SK-N-DZ (cell line): ENCODE results near the gene SCFD1.

Experiments
- DNase-seq: peaks from one replicate; pipeline ENCODE4 v3.0.0-alpha.2; 2015; ENCODE audit warnings: low spot score

SCFD1 gene

GRCh38 chr14:30756594-30756993 is 134.5 kb downstream of the SCFD1 start:
- peak; percentile 46 for DNase-seq

DNA sequence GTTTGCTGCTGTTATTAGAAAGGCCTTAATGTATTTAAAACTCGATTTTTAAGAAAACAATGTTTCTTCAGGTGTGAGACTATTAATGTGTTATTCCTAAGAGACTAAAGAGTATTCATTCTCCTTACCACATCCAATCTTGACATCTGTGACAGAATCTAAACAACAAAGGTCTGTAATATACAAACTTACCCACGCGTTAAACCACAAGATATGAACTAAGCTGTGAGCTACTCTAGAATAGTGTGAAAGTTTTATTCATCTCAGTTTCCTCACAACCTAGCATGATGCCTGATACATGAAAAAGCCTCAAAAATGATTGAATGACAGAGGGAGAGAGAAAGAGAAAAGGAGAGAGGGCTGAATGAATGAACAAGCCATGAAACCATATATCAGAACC is 135.0 kb downstream of the SCFD1 start:
- no peak for DNase-seq

GRCh38 chr14:30759172-30760125 is 137.3 kb downstream of the SCFD1 start:
- DNase-seq: no peak

- DNase-seq: no peak
Measured at GRCh38 chr14:30763891-30764290, 141.8 kb downstream of the SCFD1 start.

DNA sequence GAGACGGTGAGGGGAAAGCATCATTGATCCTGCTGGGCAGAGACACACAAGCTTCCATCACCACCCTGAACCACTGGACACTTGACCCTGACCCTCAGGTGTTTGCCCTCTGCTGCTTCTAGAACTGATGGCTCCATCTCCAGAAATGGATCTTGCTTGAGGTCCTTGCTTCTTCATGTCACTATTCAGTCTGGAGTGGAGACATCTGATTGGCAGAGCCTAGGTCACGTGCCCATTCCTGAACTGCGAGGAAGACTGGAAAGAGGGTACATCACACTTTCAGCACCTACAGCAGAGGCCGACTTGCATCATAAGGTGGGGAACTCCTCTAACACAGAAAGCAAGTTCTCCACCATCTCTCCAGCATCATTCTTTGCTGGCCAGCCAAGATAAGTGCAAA is 145.5 kb downstream of the SCFD1 start:
- no peak for DNase-seq

- peak; percentile 93 for DNase-seq
Measured at GRCh38 chr14:30768791-30769190, 146.7 kb downstream of the SCFD1 start.

- DNase-seq: no peak
Measured at GRCh38 chr14:30770376-30770775, 148.3 kb downstream of the SCFD1 start.

- DNase-seq: no peak
Measured at GRCh38 chr14:30771595-30771994, 149.5 kb downstream of the SCFD1 start.

DNA sequence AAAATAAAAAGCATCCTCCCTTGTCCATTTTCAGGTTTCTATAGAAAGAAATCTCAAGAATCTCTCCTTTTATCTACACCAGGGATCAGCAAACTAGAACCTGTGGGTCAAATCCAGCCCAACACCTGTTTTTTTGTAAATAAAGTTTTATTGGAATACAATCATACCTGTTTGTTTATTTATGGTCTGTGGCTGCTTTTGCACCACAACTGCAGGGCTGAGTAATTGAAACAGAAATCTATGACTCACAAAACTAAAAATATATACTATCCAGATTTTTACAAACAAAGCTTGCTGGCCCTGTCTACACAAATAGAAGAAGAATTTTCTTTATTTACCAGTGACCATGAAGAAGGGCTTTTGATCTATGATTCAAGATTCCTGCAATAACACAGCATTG is 157.1 kb downstream of the SCFD1 start:
- no peak for DNase-seq
